ENCODE data around the gene RABGAP1L. TPM values are rescaled to one million over a fixed set of nuclear protein-coding genes. Genes with fewer than 3 reads are reported as not detected.

Gene RABGAP1L
- total and polyA plus RNA-seq, 2 of the 8 experiments (the other 6 are each of a cell fraction or from before 2014, with no cell fraction given), result 33.3 to 156 TPM

- H2BK15ac ChIP-seq (ENCODE audit: low read length), result no peak overlapping the region
- no peak overlapping the region for H2BK5ac ChIP-seq (ENCODE audit: low read depth, low read length)
- no peak overlapping the region for H2BK120ac ChIP-seq (replicated peaks; ENCODE audit: low read depth, low read length)
- no peak overlapping the region for H3K9ac ChIP-seq (replicated peaks in 1 of 4; ENCODE audit: extremely low read depth in 1 of 4, low read depth in 3 of 4, low read length in 3 of 4)
- H3K14ac ChIP-seq (ENCODE audit: insufficient read length), result no peak overlapping the region
- no peaks in the 10 kb centered on the region; a peak in 1 of 4 replicates for H3K9me3 ChIP-seq (ENCODE audit: insufficient read depth in 2 of 2, low read depth in 1 of 2, low read length in 1 of 2)
- peaks cover 13 to 19% of the 10 kb centered on the region in 2 experiments for H4K20me1 ChIP-seq (replicated peaks in 1 of 2; ENCODE audit: control insufficient read depth in 1 of 2, insufficient read depth in 2 of 2, low read length in 2 of 2)
- H3K36me3 ChIP-seq (ENCODE audit: control insufficient read depth in 2 of 4, insufficient read depth in 4 of 4, low read length in 3 of 4), result peaks cover 0 to 39% (median 19%) of the 10 kb centered on the region in 4 experiments; a peak in 5 of 8 replicates
- ChIA-PET POLR2A (ENCODE audit: partially characterized antibody) (no interaction called here), CTCF (ENCODE audit: partially characterized antibody) (interaction anchor here (1.5 to 1.9 kb wide), 2 partner anchors 11 to 12 kb away, joined by 4 to 5 read pairs; no protein-coding TSS in a partner anchor)
- H2BK20ac ChIP-seq (ENCODE audit: low read length), result no peak overlapping the region
- DNase-seq (ENCODE audit: low read depth in 1 of 2, low spot score in 2 of 2) (no peak), FAIRE-seq (no peak)
- no peaks in the 10 kb centered on the region; a peak in 1 of 7 replicates for H3K4me1 ChIP-seq (replicated peaks in 1 of 4; ENCODE audit: control insufficient read depth in 3 of 4, insufficient read depth in 4 of 4, low read length in 3 of 4)
- no peak overlapping the region for H2AFZ ChIP-seq (ENCODE audit: low read length)
- H4K8ac ChIP-seq (ENCODE audit: extremely low read depth, insufficient read depth, low read length), result no peak overlapping the region
- no peak overlapping the region for H3K4me2 ChIP-seq (ENCODE audit: insufficient read depth in 1 of 2, low read depth in 2 of 2, low read length in 2 of 2)
- peaks cover 2% of the 10 kb centered on the region; the same call in 1 of the 2 replicates for H3K79me1 ChIP-seq (ENCODE audit: low read depth, low read length)
- H3K23me2 ChIP-seq (ENCODE audit: low read depth, low read length), result no peaks in the 10 kb centered on the region
- no peak overlapping the region for H3K18ac ChIP-seq (ENCODE audit: extremely low read depth, low read length)
- H3K79me2 ChIP-seq (ENCODE audit: control insufficient read depth in 1 of 2, insufficient read depth in 2 of 2, low read length in 2 of 2), result peaks cover 10 to 100% of the 10 kb centered on the region in 2 experiments
- no peak overlapping the region for H3K4ac ChIP-seq (replicated peaks; ENCODE audit: insufficient read length, low read depth, low read length)
- H3K4me3 ChIP-seq (ENCODE audit: extremely low read depth in 1 of 4, insufficient read depth in 2 of 4, low read depth in 3 of 4, low read length in 4 of 4), result no peak overlapping the region
- H2BK12ac ChIP-seq (ENCODE audit: low read depth, low read length), result no peak overlapping the region
- no peak overlapping the region for H4K91ac ChIP-seq (replicated peaks; ENCODE audit: insufficient read length, low read length)
- H3K27me3 ChIP-seq (replicated peaks in 1 of 4; ENCODE audit: control insufficient read depth in 3 of 4, extremely low read depth in 1 of 4, insufficient read depth in 3 of 4, low read length in 3 of 4), result no peaks in the 10 kb centered on the region
- no peak overlapping the region for H3K27ac ChIP-seq (ENCODE audit: low read depth, low read length)
- 37% methylated on average over 1 of the region's 1 CpG; no CpG with 5 or more reads in 1 of the 2 experiments for WGBS, 2 experiments (ENCODE audit: extremely low coverage in 1 of 2, insufficient coverage in 1 of 2, insufficient read length in 1 of 2, insufficient replicate concordance in 2 of 2, low coverage in 1 of 2, low lambda C conversion rate in 2 of 2, missing lambda C conversion rate in 1 of 2)
- H2AK5ac ChIP-seq (ENCODE audit: low read depth, low read length), result no peak overlapping the region
- no peak overlapping the region for H3K23ac ChIP-seq (ENCODE audit: insufficient read length)
- no peak overlapping the region for H4K5ac ChIP-seq (ENCODE audit: insufficient read length, low read depth, low read length)
- H3K56ac ChIP-seq (replicated peaks; ENCODE audit: insufficient read length, low read depth, low read length), result no peak overlapping the region
- no peak for TF ChIP-seq BCL11A (IDR thresholded peaks at IDR 0.05; ENCODE audit: low read depth in 2 of 2, low read length in 2 of 2)
- TF ChIP-seq POU5F1 (IDR thresholded peaks at IDR 0.05; ENCODE audit: low read depth, low read length), result no peak
- TF ChIP-seq RFX5 (IDR thresholded peaks at IDR 0.05; ENCODE audit: borderline replicate concordance, low read depth, low read length), result no peak
- no peak for TF ChIP-seq SRF (IDR thresholded peaks at IDR 0.05; ENCODE audit: low read depth, low read length)
- no peak for TF ChIP-seq TEAD4 (IDR thresholded peaks at IDR 0.05; ENCODE audit: low read depth, low read length)
- TF ChIP-seq BRCA1 (IDR thresholded peaks at IDR 0.05; ENCODE audit: low read depth, low read length), result no peak
- no peak for TF ChIP-seq KDM4A (IDR thresholded peaks at IDR 0.05; ENCODE audit: low read depth, low read length, severe bottlenecking)
- TF ChIP-seq KDM5A (IDR thresholded peaks at IDR 0.05; ENCODE audit: low read length), result no peak
- TF ChIP-seq SP2 (IDR thresholded peaks at IDR 0.05; ENCODE audit: low read length), result no peak
- no peak for TF ChIP-seq NANOG (IDR thresholded peaks at IDR 0.05; ENCODE audit: insufficient read depth, low read depth, low read length, poor library complexity, severe bottlenecking)
- TF ChIP-seq SIX5 (IDR thresholded peaks at IDR 0.05; ENCODE audit: low read depth, low read length), result no peak
- no peak for TF ChIP-seq CBX5 (IDR thresholded peaks at IDR 0.05; ENCODE audit: low read depth, low read length)
- no peak for TF ChIP-seq PHF8 (conservative IDR thresholded peaks at IDR 0.05; ENCODE audit: low read depth, low read length)
- TF ChIP-seq E2F6 (IDR thresholded peaks at IDR 0.05), result no peak
Observed at GRCh38 chr1:174914991-174915390, 755.7 kb downstream of the RABGAP1L start.

Data from H1 (cell line).